ENCODE measurements around the gene TENT4A.

GRCh38 chr5:6713274-6714225 lies at the start of gene TENT4A:
- no peak for TF ChIP-seq CTCF (IDR thresholded peaks at IDR 0.05; ENCODE audit: low read depth, low read length)
- no peak for TF ChIP-seq EZH2phosphoT487 (IDR thresholded peaks at IDR 0.05; ENCODE audit: low read depth)
